ENCODE results near the gene DPY19L1.

Gene DPY19L1

DNA sequence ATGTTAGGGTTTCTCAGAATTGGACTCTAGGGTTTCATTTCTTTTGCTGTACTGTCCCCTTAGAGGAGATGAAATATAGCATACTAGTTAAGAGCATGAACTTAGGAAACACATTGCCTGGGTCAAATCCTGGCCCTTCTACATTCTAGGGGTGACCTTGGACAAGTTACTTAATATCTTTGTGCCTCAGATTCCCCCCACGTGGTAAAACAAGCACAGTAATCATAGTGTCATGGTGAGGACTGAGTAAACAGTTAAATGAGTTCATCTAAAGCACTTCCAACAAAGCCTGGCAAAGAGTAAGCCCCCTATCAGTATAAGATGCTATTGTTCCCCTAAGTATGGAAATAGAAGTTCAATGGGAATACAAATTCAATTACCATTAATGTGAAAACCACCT is 5.1 kb downstream of the DPY19L1 start:
- H3K27me3 ChIP-seq (ENCODE audit: control insufficient read depth, insufficient read depth, low read length, poor library complexity, severe bottlenecking): no peaks in the 10 kb centered on the region
- 40 to 59% methylated on average over 1 of the region's 1 CpG for WGBS, 2 experiments
- H3K36me3 ChIP-seq (ENCODE audit: control insufficient read depth, insufficient read depth, low read length): no peaks in the 10 kb centered on the region
- H3K4me1 ChIP-seq (ENCODE audit: control insufficient read depth, insufficient read depth, low read length): peaks cover 10% of the 10 kb centered on the region
- no peak overlapping the region for H3K27ac ChIP-seq (ENCODE audit: insufficient read depth, low read depth, low read length, poor library complexity, severe bottlenecking)
- no peak overlapping the region for H3K4me3 ChIP-seq (ENCODE audit: insufficient read depth, low read depth, low read length)
- H3K9me3 ChIP-seq (ENCODE audit: control insufficient read depth, low read length): no peaks in the 10 kb centered on the region

- H3K9me3 ChIP-seq (ENCODE audit: control insufficient read depth, low read length): no peaks in the 10 kb centered on the region
- WGBS, 2 experiments: 100% methylated on average over 1 to 2 of the region's 2 CpGs
- H3K4me1 ChIP-seq (ENCODE audit: control insufficient read depth, insufficient read depth, low read length): peaks cover 10% of the 10 kb centered on the region
- H3K4me3 ChIP-seq (ENCODE audit: insufficient read depth, low read depth, low read length): no peak overlapping the region
- no peaks in the 10 kb centered on the region for H3K36me3 ChIP-seq (ENCODE audit: control insufficient read depth, insufficient read depth, low read length)
- no peaks in the 10 kb centered on the region for H3K27me3 ChIP-seq (ENCODE audit: control insufficient read depth, insufficient read depth, low read length, poor library complexity, severe bottlenecking)
- no peak overlapping the region for H3K27ac ChIP-seq (ENCODE audit: insufficient read depth, low read depth, low read length, poor library complexity, severe bottlenecking)
Observed at GRCh38 chr7:35030848-35031247, 6.4 kb downstream of the DPY19L1 start.

DNA sequence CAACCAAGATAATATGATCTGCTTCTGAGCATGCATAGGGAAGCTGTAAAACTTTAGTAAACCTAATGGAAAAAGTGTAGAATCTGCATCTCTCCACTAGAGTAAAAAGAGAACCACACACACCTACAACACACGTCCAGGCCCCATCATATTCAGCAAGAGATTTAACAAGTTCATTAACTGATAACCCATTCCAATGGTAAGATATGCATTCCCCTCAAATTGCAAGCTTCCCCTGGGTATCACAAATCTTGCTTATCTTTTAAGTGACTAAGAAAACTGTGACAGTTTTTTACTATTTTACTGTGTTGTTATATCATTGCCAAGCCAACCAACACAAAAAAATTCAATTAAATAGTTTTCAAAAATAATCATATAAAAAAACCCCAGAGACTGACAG is 8.0 kb downstream of the DPY19L1 start:
- H3K27me3 ChIP-seq (ENCODE audit: control insufficient read depth, insufficient read depth, low read length, poor library complexity, severe bottlenecking): no peaks in the 10 kb centered on the region
- WGBS, 2 experiments: 87 to 90% methylated on average over 1 of the region's 1 CpG

GRCh38 chr7:35026150-35026549 is 11.1 kb downstream of the DPY19L1 start:
- Histone ChIP-seq H3K9me3 (ENCODE audit: control insufficient read depth, low read length) (no peaks in the 10 kb centered on the region), H3K4me1 (ENCODE audit: control insufficient read depth, insufficient read depth, low read length) (no peaks in the 10 kb centered on the region), H3K4me3 (ENCODE audit: insufficient read depth, low read depth, low read length) (no peak overlapping the region), H3K36me3 (ENCODE audit: control insufficient read depth, insufficient read depth, low read length) (no peaks in the 10 kb centered on the region), H3K27me3 (ENCODE audit: control insufficient read depth, insufficient read depth, low read length, poor library complexity, severe bottlenecking) (no peaks in the 10 kb centered on the region), H3K27ac (ENCODE audit: insufficient read depth, low read depth, low read length, poor library complexity, severe bottlenecking) (no peak overlapping the region)

More for the DNA sequence above, 8.0 kb downstream of the DPY19L1 start:
- Histone ChIP-seq H3K9me3 (ENCODE audit: control insufficient read depth, low read length) (no peaks in the 10 kb centered on the region), H3K4me3 (ENCODE audit: insufficient read depth, low read depth, low read length) (no peak overlapping the region), H3K36me3 (ENCODE audit: control insufficient read depth, insufficient read depth, low read length) (no peaks in the 10 kb centered on the region), H3K27ac (ENCODE audit: insufficient read depth, low read depth, low read length, poor library complexity, severe bottlenecking) (no peak overlapping the region), H3K4me1 (ENCODE audit: control insufficient read depth, insufficient read depth, low read length) (peaks cover 7% of the 10 kb centered on the region)

DNA sequence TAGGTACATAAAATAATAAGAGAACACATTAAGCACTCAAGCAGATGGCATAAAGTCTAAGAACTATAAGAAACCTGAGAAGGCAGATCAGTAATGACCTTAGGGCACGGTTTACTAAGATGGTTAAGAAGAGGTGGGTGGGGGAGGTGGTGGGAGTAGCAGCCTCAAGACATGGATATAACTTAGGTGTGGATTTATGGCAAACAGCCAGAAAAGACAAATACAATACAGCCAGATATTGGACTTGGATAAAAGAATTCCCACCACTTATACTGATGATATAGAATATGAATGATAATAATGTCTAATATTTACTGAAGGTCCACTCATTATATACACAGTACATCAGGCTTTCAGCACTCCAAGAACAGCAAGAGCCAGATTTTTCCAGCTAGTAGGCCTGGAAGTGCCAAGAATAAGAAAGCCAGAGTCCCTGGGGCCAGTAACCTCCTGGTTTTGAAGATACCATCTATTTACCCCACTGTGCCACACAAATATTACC is 11.9 kb downstream of the DPY19L1 start:
- no peaks in the 10 kb centered on the region for H3K9me3 ChIP-seq (ENCODE audit: control insufficient read depth, low read length)
- 81 to 88% methylated on average over 1 of the region's 1 CpG for WGBS, 2 experiments
- H3K4me1 ChIP-seq (ENCODE audit: control insufficient read depth, insufficient read depth, low read length): no peaks in the 10 kb centered on the region

DNA sequence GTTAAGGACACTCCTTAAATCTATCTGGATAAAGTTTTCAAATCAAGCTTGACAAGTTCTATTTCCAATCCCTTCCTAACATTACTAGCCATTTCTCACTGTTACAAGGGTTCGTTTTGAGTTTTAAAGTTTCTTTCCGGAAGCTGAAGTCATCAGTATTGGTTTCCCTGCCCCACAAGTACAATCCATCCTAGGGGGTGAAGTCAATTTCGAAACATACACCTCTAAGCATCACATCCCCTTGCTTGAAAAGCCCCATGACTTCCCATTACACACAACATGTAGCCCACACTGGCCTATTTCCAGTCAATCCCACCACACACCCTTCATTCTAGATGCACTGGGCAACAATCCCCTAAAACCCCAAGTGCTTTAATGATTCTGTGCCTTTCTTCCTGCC is 13.0 kb downstream of the DPY19L1 start:
- no peaks in the 10 kb centered on the region for H3K36me3 ChIP-seq (ENCODE audit: control insufficient read depth, insufficient read depth, low read length)
- no peak overlapping the region for H3K27ac ChIP-seq (ENCODE audit: insufficient read depth, low read depth, low read length, poor library complexity, severe bottlenecking)
- no peaks in the 10 kb centered on the region for H3K27me3 ChIP-seq (ENCODE audit: control insufficient read depth, insufficient read depth, low read length, poor library complexity, severe bottlenecking)
- H3K9me3 ChIP-seq (ENCODE audit: control insufficient read depth, low read length): no peaks in the 10 kb centered on the region
- no peak overlapping the region for H3K4me3 ChIP-seq (ENCODE audit: insufficient read depth, low read depth, low read length)
- H3K4me1 ChIP-seq (ENCODE audit: control insufficient read depth, insufficient read depth, low read length): no peaks in the 10 kb centered on the region
- WGBS, 2 experiments: 91 to 95% methylated on average over 3 of the region's 3 CpGs

More for the DNA sequence above, 11.9 kb downstream of the DPY19L1 start:
- no peak overlapping the region for H3K27ac ChIP-seq (ENCODE audit: insufficient read depth, low read depth, low read length, poor library complexity, severe bottlenecking)
- H3K4me3 ChIP-seq (ENCODE audit: insufficient read depth, low read depth, low read length): no peak overlapping the region
- no peaks in the 10 kb centered on the region for H3K36me3 ChIP-seq (ENCODE audit: control insufficient read depth, insufficient read depth, low read length)
- H3K27me3 ChIP-seq (ENCODE audit: control insufficient read depth, insufficient read depth, low read length, poor library complexity, severe bottlenecking): no peaks in the 10 kb centered on the region

DNA sequence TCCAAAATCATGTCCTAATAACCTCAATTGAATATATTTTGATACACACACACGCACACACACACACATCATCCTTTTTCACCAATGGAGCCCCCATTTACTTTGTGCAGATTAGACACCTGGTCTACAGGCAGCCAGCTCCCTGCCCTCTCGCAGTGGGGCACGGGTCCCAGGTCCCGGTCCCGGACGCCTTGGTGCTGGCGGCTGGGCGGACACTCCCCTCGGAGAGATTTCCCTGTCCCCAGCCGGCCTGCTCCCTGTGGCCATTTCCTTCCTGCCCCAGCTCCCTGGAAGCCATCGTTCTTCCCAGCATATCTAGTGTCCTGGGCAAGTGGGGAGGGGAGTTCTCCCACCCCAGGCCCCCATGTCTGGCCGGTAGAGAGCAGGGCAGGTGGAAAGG is 14.6 kb downstream of the DPY19L1 start:
- Histone ChIP-seq H3K4me3 (ENCODE audit: insufficient read depth, low read depth, low read length) (no peak overlapping the region), H3K27me3 (ENCODE audit: control insufficient read depth, insufficient read depth, low read length, poor library complexity, severe bottlenecking) (no peaks in the 10 kb centered on the region), H3K9me3 (ENCODE audit: control insufficient read depth, low read length) (no peaks in the 10 kb centered on the region), H3K27ac (ENCODE audit: insufficient read depth, low read depth, low read length, poor library complexity, severe bottlenecking) (no peak overlapping the region), H3K36me3 (ENCODE audit: control insufficient read depth, insufficient read depth, low read length) (no peaks in the 10 kb centered on the region), H3K4me1 (ENCODE audit: control insufficient read depth, insufficient read depth, low read length) (no peaks in the 10 kb centered on the region)
- 95% methylated on average over 12 of the region's 12 CpGs for WGBS, 2 experiments

GRCh38 chr7:35021445-35021844 is 15.8 kb downstream of the DPY19L1 start:
- H3K36me3 ChIP-seq (ENCODE audit: control insufficient read depth, insufficient read depth, low read length): no peaks in the 10 kb centered on the region
- no peaks in the 10 kb centered on the region for H3K27me3 ChIP-seq (ENCODE audit: control insufficient read depth, insufficient read depth, low read length, poor library complexity, severe bottlenecking)
- no peaks in the 10 kb centered on the region for H3K4me1 ChIP-seq (ENCODE audit: control insufficient read depth, insufficient read depth, low read length)
- H3K27ac ChIP-seq (ENCODE audit: insufficient read depth, low read depth, low read length, poor library complexity, severe bottlenecking): no peak overlapping the region
- no peak overlapping the region for H3K4me3 ChIP-seq (ENCODE audit: insufficient read depth, low read depth, low read length)
- H3K9me3 ChIP-seq (ENCODE audit: control insufficient read depth, low read length): no peaks in the 10 kb centered on the region

DNA sequence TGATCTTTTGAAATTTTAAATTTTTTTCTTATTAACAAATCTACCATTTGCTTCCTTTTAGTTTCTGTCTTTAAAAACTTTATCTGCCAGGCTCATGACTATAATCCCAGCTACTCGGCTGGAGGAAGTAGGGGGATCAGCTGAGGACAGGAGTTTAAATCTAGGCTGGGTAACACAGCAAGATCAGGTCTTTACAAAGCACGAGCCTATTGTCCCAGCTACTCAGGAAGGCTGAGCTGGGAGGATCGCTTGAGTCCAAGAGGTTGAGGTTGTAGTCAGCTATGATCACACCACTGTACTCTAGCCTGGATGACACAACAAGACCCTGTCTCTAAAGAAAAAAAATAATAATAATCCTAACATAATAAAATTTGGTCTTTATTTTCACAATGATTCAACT is 17.5 kb downstream of the DPY19L1 start:
- H3K36me3 ChIP-seq (ENCODE audit: control insufficient read depth, insufficient read depth, low read length): no peaks in the 10 kb centered on the region
- 60 to 66% methylated on average over 3 of the region's 3 CpGs for WGBS, 2 experiments
- H3K27ac ChIP-seq (ENCODE audit: insufficient read depth, low read depth, low read length, poor library complexity, severe bottlenecking): no peak overlapping the region
- H3K4me1 ChIP-seq (ENCODE audit: control insufficient read depth, insufficient read depth, low read length): no peaks in the 10 kb centered on the region
- no peaks in the 10 kb centered on the region for H3K27me3 ChIP-seq (ENCODE audit: control insufficient read depth, insufficient read depth, low read length, poor library complexity, severe bottlenecking)
- H3K4me3 ChIP-seq (ENCODE audit: insufficient read depth, low read depth, low read length): no peak overlapping the region
- no peaks in the 10 kb centered on the region for H3K9me3 ChIP-seq (ENCODE audit: control insufficient read depth, low read length)

DNA sequence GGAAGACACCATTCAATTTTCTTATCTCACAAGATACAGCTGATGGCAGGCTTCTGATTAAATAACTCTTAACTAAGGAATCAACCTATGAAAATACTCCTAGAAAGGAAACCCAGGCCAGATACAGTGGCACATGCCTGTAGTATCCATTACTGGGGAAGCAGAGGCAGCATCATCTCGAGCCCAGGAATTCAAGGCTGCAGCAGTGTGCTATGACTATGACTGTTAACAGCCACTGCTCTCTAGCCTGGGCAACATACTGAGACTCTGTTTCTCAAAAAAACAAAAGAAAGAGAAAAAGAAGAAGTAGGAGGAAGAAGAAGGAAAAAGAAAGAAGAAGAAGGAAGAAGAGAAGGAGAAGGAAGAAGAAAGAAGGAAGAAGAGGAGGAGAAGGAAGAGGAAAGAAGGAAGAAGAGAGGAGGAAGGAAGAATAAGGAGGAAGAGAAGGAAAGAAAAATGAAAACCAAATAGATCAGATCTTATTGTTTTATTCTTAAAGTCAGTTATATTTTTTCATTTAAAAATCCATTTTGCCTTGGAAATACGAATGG is 18.0 kb downstream of the DPY19L1 start:
- H3K36me3 ChIP-seq (ENCODE audit: control insufficient read depth, insufficient read depth, low read length): no peaks in the 10 kb centered on the region
- no peaks in the 10 kb centered on the region for H3K9me3 ChIP-seq (ENCODE audit: control insufficient read depth, low read length)
- no peaks in the 10 kb centered on the region for H3K4me1 ChIP-seq (ENCODE audit: control insufficient read depth, insufficient read depth, low read length)
- no peak overlapping the region for H3K27ac ChIP-seq (ENCODE audit: insufficient read depth, low read depth, low read length, poor library complexity, severe bottlenecking)
- no peak overlapping the region for H3K4me3 ChIP-seq (ENCODE audit: insufficient read depth, low read depth, low read length)
- 73 to 88% methylated on average over 1 of the region's 2 CpGs for WGBS, 2 experiments
- H3K27me3 ChIP-seq (ENCODE audit: control insufficient read depth, insufficient read depth, low read length, poor library complexity, severe bottlenecking): no peaks in the 10 kb centered on the region

GRCh38 chr7:35015346-35015859 is 21.9 kb downstream of the DPY19L1 start:
- H3K36me3 ChIP-seq (ENCODE audit: control insufficient read depth, insufficient read depth, low read length): peaks cover 8% of the 10 kb centered on the region
- H3K27me3 ChIP-seq (ENCODE audit: control insufficient read depth, insufficient read depth, low read length, poor library complexity, severe bottlenecking): no peaks in the 10 kb centered on the region
- no peaks in the 10 kb centered on the region for H3K4me1 ChIP-seq (ENCODE audit: control insufficient read depth, insufficient read depth, low read length)
- no peak overlapping the region for H3K27ac ChIP-seq (ENCODE audit: insufficient read depth, low read depth, low read length, poor library complexity, severe bottlenecking)
- 95 to 100% methylated on average over 1 of the region's 1 CpG for WGBS, 2 experiments
- H3K4me3 ChIP-seq (ENCODE audit: insufficient read depth, low read depth, low read length): no peak overlapping the region
- no peaks in the 10 kb centered on the region for H3K9me3 ChIP-seq (ENCODE audit: control insufficient read depth, low read length)

All from ectodermal cell (in vitro differentiated cells).